GM21723 (cell line): ENCODE results near the gene ENTR1.

Experiments used
- ATAC-seq: cut with Tn5 transposase; IDR thresholded peaks from one replicate; pipeline ENCODE4 v1.9.1; 2021; ENCODE audit warnings: mild to moderate bottlenecking, moderate library complexity; ENCODE audit not compliant: unreplicated experiment

ENTR1 gene

GRCh38 chr9:136410500-136411287 is at the start of gene ENTR1, which contains the start of gene PMPCA:
Gene ENTR1 (minus strand): TSS chr9:136410614. CDS start chr9:136410397, 217 bp downstream.
Gene PMPCA (plus strand): TSS chr9:136410658. CDS start chr9:136410669, 11 bp downstream.
- peak; percentile 73 for ATAC-seq

- ATAC-seq, result no peak
These were observed 49.0 kb upstream of the ENTR1 start for GRCh38 chr9:136459425-136459824.

- ATAC-seq, result no peak
These were observed 46.9 kb upstream of the ENTR1 start for GRCh38 chr9:136457326-136457725.

GRCh38 chr9:136456258-136456657 is 45.8 kb upstream of the ENTR1 start:
- no peak for ATAC-seq

GRCh38 chr9:136455043-136456002 is 44.9 kb upstream of the ENTR1 start:
- no peak for ATAC-seq

- ATAC-seq, result no peak
These were observed 43.8 kb upstream of the ENTR1 start for GRCh38 chr9:136454026-136454796.

- ATAC-seq, result no peak
These were observed 42.9 kb upstream of the ENTR1 start for GRCh38 chr9:136453326-136453725.

- no peak for ATAC-seq
These were observed 40.9 kb upstream of the ENTR1 start for GRCh38 chr9:136451221-136451877.

GRCh38 chr9:136448655-136449054 is 38.2 kb upstream of the ENTR1 start:
- no peak for ATAC-seq

- ATAC-seq, result no peak
These were observed 36.9 kb upstream of the ENTR1 start for GRCh38 chr9:136447173-136447778.

- no peak for ATAC-seq
These were observed 35.4 kb upstream of the ENTR1 start for GRCh38 chr9:136445799-136446198.

GRCh38 chr9:136444102-136444501 is 33.7 kb upstream of the ENTR1 start:
- no peak for ATAC-seq

GRCh38 chr9:136443687-136444086 is 33.3 kb upstream of the ENTR1 start:
- no peak for ATAC-seq

- no peak for ATAC-seq
These were observed 32.7 kb upstream of the ENTR1 start for GRCh38 chr9:136443087-136443486.

GRCh38 chr9:136442265-136442664 is 31.9 kb upstream of the ENTR1 start:
- ATAC-seq, result no peak

- ATAC-seq, result no peak
These were observed 31.3 kb upstream of the ENTR1 start for GRCh38 chr9:136441681-136442245.

GRCh38 chr9:136441191-136441680 is 30.8 kb upstream of the ENTR1 start:
- no peak for ATAC-seq

GRCh38 chr9:136439481-136440408 is 29.3 kb upstream of the ENTR1 start, which contains the start of gene INPP5E:
Gene INPP5E (minus strand): TSS chr9:136439845. CDS start chr9:136439419, 426 bp downstream.
- ATAC-seq, result peak; percentile 69
